PC-3 (cell line): ENCODE measurements around the gene ADGRG6.

Experiments
- CTCF ChIP-seq: fragments of 300-600 bp; sonication (generic); conservative IDR thresholded peaks from 2 replicates; pipeline ENCODE4 v1.5.1; 2017; ENCODE audit warnings: antibody characterized with exemption, low read depth, mild to moderate bottlenecking, low read length
- EZH2 ChIP-seq: fragments of 300-600 bp; sonication (generic); IDR thresholded peaks from one replicate; pipeline ENCODE4 v1.6.1; 2017; ENCODE audit warnings: antibody characterized with exemption, mild to moderate bottlenecking, low read length; ENCODE audit not compliant: unreplicated experiment

GRCh38 chr6:142387997-142388815 is 86.4 kb downstream of the ADGRG6 start:
- peak; percentile 77 for TF ChIP-seq CTCF
- no peak for TF ChIP-seq EZH2
